A549 (cell line): Measurements from ENCODE around the gene MBD1.

Experiments used
- CTCF ChIP-seq: fragments of >200 bp; sonication (Bioruptor Twin); formaldehyde crosslinking; IDR thresholded peaks from 3 replicates; pipeline ENCODE4 v1.5.1; 2016
- ELK1 ChIP-seq: fragments of 150-350 bp; IDR thresholded peaks from 2 replicates; pipeline ENCODE4 v1.6.1; 2014; ENCODE audit warnings: low read depth, mild to moderate bottlenecking, low read length
- EP300 ChIP-seq, 2 experiments: fragments of >200 bp; sonication (Bioruptor Twin); formaldehyde crosslinking; IDR thresholded peaks; 2 replicates in 1 of 2; 3 replicates in 1 of 2; pipeline ENCODE4 v1.6.1; 2016 to 2017
- ESRRA ChIP-seq: fragments of 150-350 bp; IDR thresholded peaks from 2 replicates; pipeline ENCODE4 v1.6.1; 2014; ENCODE audit warnings: mild to moderate bottlenecking, low read length, borderline replicate concordance
- KDM5A ChIP-seq: fragments of 200-600 bp; sonication (generic); IDR thresholded peaks from 2 replicates; pipeline ENCODE4 v1.6.1; 2016; ENCODE audit warnings: antibody characterized with exemption, mild to moderate bottlenecking
- NFE2L2 ChIP-seq: fragments of 150-350 bp; conservative IDR thresholded peaks from 2 replicates; pipeline ENCODE4 v1.6.1; 2014; ENCODE audit warnings: low read length
- RAD21 ChIP-seq, 2 experiments: fragments of >200 bp in 1 of 2; sonication (Bioruptor Twin) in 1 of 2; formaldehyde crosslinking in 1 of 2; IDR thresholded peaks in 1 of 2; conservative IDR thresholded peaks in 1 of 2; 2 replicates in 1 of 2; 3 replicates in 1 of 2; pipeline ENCODE4 v1.6.1; 2012 to 2018; ENCODE audit warnings: inconsistent platforms in 1 of 2
- RARB ChIP-seq: fragments of 250-450 bp; sonication (Bioruptor Pico); IDR thresholded peaks from 2 replicates; pipeline ENCODE4 v1.8.0; 2021; ENCODE audit warnings: mild to moderate bottlenecking, moderate library complexity
- RFX5 ChIP-seq: fragments of 450-650 bp; IDR thresholded peaks from 2 replicates; pipeline ENCODE4 v1.7.1; 2014; ENCODE audit warnings: antibody characterized with exemption, mild to moderate bottlenecking, moderate library complexity
- TP53 ChIP-seq: fragments of 250-450 bp; sonication (Bioruptor Pico); IDR thresholded peaks from 2 replicates; pipeline ENCODE4 v1.5.0; 2021; ENCODE audit warnings: mild to moderate bottlenecking, moderate library complexity
- ZC3H11A ChIP-seq: fragments of 450-650 bp; IDR thresholded peaks from 2 replicates; pipeline ENCODE4 v1.6.1; 2014; ENCODE audit warnings: antibody characterized with exemption, mild to moderate bottlenecking
- ZFP36 ChIP-seq: fragments of 450-650 bp; IDR thresholded peaks from 2 replicates; pipeline ENCODE4 v1.6.1; 2014; ENCODE audit warnings: borderline replicate concordance; ENCODE audit not compliant: partially characterized antibody
- TF ChIP-seq, protein P1 (sequence below): fragments of 200-600 bp; sonication (generic); IDR thresholded peaks from 2 replicates; pipeline ENCODE4 v1.6.1; 2016; ENCODE audit warnings: antibody characterized with exemption, mild to moderate bottlenecking, moderate library complexity

DNA sequence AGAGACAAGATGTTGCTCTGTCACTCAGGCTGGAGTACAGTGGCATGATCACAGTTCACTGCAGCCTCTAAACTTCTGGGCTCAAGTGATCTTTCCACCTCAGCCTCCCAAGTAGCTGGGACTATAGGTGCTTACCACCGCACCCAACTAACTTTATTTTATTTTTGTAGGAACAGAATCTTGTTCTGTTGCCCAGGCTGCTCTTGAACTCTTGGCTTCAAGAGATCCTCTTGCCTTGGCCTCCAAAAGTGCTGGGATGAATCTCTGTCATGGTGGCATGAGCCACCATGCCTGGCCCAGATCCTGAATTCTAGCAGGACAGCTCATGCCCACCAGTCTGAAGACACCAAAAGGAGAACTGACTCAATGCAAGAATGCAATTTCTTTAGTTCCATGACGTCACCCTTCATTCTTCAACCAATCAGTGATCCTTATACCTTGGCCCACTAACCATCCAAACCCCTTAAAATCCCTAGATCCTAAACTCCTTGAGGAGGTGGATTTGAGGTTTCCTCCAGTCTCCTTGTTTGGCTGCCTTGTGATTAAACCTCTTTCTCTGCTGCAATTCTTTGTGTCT, 31.8 kb upstream of the MBD1 start:
- no peak for TF ChIP-seq CTCF
- TF ChIP-seq NFE2L2: no peak
- no peak for TF ChIP-seq EP300 (IDR thresholded peaks at IDR 0.05)
- TF ChIP-seq, protein P1, sequence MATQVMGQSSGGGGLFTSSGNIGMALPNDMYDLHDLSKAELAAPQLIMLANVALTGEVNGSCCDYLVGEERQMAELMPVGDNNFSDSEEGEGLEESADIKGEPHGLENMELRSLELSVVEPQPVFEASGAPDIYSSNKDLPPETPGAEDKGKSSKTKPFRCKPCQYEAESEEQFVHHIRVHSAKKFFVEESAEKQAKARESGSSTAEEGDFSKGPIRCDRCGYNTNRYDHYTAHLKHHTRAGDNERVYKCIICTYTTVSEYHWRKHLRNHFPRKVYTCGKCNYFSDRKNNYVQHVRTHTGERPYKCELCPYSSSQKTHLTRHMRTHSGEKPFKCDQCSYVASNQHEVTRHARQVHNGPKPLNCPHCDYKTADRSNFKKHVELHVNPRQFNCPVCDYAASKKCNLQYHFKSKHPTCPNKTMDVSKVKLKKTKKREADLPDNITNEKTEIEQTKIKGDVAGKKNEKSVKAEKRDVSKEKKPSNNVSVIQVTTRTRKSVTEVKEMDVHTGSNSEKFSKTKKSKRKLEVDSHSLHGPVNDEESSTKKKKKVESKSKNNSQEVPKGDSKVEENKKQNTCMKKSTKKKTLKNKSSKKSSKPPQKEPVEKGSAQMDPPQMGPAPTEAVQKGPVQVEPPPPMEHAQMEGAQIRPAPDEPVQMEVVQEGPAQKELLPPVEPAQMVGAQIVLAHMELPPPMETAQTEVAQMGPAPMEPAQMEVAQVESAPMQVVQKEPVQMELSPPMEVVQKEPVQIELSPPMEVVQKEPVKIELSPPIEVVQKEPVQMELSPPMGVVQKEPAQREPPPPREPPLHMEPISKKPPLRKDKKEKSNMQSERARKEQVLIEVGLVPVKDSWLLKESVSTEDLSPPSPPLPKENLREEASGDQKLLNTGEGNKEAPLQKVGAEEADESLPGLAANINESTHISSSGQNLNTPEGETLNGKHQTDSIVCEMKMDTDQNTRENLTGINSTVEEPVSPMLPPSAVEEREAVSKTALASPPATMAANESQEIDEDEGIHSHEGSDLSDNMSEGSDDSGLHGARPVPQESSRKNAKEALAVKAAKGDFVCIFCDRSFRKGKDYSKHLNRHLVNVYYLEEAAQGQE: no peak
- TF ChIP-seq KDM5A: no peak
- no peak for TF ChIP-seq RAD21 (conservative IDR thresholded peaks at IDR 0.05 in 1 of 2, IDR thresholded peaks at IDR 0.05 in 1 of 2)
- no peak for TF ChIP-seq ZC3H11A
- no peak for TF ChIP-seq TP53 (CRISPR knock-in tag)
- no peak for TF ChIP-seq ESRRA
- no peak for TF ChIP-seq RFX5
- no peak for TF ChIP-seq RARB (CRISPR knock-in tag)
- no peak for TF ChIP-seq ELK1
- no peak for TF ChIP-seq ZFP36
